Hematopoietic multipotent progenitor cell (in vitro differentiated cells): ENCODE results near the gene TBX2. TPM values are rescaled to one million over a fixed set of nuclear protein-coding genes. Genes with fewer than 3 reads are reported as not detected.

Experiments
- DNase-seq, 3 donors: peaks; one replicate each; pipeline ENCODE4 v3.0.0-alpha.2; 2011 to 2015; ENCODE audit warnings: low read depth in 2 of 3, low spot score in 2 of 3
- total RNA-seq: library from RNA; depleted of rRNA; stranded (reverse); fragments of >200 nt; gene quantifications from one replicate; pipeline ENCODE4 v1.2.3, GENCODE V29; 2012

The TBX2 gene
- total RNA-seq, 1 donor, result under 0.01 TPM

GRCh38 chr17:61450641-61451537 is 51.2 kb downstream of the TBX2 start:
- DNase-seq, result peak in 1 of 3 donors; percentile 25

DNA sequence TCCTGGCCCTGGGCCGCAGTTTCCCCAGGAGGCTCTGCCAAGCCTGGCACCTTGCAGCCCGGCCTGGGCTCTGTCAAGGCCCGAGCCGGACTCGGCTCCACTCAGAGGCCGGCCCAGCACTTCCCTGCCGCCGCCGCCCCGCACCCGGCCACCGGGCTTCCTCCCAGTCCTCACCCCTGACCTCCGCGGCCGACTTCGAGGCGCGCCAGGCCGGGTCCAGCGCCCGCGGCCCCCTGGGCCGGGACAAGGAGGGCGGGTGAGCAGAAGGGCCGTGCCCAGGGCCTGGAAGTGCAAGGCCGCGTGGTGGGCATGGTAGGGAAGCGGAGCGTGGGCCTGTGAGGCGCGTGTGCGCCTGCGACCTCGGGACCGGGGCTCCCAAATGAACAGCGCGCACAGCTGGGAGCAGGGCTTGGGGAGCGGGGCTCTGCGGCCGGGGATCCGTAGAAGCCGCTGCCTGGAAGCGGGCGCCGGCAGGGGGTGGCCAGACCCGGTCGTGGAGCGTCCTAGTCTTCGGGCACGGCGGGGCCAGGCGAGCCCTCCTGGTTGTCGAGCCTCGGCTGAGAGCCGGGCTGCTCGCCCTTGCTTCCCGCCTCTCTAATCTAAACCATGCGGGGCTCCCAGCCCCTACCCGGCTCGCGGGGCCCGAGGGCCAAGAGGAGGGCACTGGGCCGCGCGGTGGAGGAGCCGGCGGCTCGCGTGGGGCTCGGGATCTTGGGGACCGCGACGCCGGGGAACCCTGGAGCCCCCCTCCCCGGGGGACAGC is 52.1 kb downstream of the TBX2 start:
- DNase-seq, result peak in 1 of 3 donors; percentile 29

DNA sequence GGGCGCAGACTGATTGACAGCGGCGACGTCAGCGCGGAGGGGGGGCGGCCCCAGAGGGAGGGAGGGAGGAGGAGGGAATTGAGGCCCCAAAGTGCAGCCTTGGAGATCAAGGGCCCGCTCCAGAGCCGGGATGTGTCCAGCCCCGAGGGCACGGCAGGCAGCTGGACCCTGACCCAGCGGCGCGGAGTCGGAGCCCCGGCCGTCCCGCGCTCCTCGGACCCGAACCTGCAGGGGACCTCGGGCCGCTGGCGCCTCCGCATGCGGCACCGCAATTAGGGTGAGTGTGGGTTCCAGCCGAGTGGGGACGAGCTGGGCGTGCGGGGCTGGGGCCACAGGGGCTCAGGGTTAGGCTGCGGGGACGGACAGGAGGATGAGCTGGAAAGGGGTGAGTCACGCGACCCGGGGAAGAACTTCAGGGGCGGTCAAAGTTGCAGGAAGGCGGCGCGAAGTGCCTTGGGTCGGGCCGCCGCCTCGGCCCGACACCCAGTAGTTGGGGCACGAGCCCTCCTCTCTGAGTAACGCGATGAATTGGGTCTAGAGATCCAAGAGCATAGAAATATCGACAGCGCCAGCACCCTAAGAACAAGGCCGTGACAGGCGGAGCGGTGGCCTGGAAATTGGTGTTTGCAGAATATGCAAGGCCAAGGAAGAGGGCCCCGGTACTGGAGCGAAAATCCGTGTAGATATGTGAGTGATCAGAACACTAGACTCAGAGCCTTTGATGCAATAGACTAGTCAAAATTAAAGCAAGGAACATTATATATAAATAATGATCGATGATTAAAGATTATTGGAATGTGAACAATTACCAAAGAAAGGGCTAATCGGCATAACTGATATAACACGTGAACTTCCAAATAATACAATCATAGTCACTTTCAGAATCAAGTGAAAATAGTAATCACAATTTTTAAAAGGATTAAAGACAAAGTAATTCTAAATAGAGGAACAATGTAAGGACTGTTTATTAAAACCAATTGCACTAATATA is 53.0 kb downstream of the TBX2 start, which contains the start of gene TBX4:
Gene TBX4 (plus strand): TSS at position 122 of the 990 bp plus-strand sequence. CDS start 4,069 bp downstream, outside the sequence.
- DNase-seq, result peak in 1 of 3 donors; percentile 29

DNA sequence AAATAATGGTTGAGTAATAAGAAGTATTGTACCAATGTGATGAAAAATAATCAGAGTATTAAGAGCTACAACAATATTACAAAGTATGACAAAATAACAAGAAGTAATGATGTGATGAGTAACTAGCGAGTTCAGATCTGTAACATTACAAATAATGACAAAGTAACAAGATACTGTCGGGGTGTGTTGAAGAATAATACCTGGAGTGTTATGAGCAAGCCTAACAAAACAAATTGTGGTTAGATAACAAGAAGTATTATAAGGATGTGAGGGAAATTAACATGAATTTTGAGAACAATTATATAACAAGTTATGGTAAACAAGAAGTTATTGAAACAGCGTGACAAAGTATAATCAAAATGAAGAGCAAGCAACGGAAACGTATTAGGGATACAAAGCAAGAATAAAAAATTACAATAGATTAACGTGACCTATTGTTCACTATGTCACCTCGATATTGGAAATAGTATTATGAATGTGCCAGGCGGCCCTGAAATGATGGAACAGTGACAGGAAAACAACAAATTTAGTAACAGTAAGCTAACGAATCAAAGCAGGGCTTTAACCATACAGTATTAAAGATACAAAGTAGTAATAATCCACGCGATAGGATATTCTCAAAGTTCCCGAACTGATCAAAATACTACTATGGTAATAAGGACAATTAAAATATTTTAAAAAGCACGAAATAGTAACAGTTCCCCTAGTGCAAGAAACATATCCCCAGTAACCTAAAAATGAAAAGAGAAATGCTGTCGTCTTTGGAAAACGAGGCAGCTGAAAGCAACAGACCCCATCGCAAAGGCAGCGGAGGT is 54.1 kb downstream of the TBX2 start:
- DNase-seq, result peak in 1 of 3 donors; percentile 52

GRCh38 chr17:61454381-61455323 is 55.0 kb downstream of the TBX2 start:
- DNase-seq, result peak in 1 of 3 donors; percentile 28

DNA sequence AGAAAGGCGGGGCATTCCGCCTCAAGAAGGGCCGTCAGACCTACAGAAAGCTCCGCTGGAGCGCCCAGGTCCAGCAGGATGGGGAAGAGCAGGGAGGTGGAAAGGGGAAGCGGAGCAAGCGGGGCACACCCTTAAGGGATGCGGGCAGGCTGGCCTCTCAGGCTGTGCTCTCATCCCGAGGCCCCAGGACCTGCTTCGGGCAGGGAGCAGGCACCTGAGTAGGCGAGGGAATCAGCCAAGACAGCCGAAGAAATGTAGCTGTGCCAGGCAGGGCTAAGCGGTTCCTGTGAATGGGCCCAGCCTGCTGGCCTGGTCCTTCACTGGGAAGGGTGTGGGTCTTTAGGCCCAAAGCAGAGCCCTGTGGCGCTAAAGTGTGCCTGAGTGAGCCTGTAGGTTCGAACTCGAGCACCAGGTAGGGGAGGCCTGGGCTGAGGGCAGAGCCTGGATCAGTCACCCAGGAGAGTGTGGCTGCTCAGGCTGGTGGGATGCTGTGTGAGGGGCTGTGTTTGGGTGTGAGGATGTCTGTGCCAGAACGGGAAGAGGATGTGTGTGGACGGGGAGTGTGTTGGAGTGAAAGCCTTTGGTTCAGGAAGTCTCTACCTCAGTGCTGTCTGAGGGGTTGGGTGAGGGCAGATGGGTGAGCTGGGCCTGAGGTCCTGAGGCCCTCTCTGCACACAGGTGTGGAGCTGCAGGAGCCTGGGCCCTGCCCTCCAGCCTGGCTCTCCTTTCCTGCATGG is 55.8 kb downstream of the TBX2 start:
- no peak for DNase-seq

DNA sequence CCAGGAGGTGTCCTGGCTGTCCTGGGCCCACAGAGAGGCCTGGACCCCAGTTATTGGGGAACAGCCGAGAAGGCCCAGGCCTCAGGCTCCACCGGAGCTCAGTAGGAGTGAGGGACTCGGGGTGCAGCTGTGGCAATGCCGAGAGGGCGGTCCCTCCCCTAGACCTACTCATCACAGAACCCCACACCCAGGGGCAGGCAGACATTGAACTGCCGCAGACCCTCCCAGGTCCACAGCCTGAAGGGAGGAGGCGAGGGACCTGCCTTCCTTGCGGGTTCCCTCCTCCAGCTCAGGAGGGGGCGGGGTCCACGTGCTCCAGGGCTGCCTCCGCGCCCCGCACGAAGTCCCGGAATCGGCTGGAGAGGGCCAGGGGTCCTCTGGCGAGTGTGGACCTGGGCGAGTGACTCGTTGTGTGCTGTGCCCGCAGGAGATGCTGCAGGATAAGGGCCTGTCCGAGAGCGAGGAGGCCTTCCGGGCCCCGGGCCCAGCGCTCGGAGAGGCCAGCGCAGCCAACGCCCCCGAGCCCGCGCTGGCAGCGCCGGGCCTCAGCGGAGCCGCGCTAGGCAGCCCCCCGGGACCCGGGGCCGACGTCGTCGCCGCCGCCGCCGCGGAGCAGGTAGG is 56.5 kb downstream of the TBX2 start:
- no peak for DNase-seq

DNA sequence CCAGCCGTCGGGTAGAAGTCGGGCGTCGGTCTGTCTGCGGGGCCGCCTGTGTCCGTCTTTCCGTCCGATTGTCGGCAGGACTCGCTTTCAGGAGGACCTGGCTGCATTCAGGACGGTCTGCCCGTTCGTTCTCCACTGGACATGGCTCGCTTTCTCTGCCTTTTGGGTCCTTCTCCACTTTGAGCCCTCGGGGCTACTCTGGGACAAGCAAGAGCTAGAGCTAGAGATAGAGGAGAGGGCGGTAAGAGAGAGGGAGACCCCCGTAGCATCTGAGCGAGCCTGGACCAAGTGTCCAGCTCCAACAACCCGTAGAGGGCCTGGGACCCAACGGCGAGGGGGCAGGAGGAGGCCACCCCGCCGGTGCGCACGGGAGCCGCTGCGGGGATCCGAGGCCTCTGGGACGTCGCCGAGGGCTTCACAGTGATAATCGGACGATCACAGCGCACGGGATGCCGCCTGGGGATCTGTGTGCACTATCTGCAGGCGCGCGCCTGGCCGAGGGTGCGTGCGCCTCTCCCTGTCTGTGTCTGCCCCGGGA is 57.1 kb downstream of the TBX2 start:
- no peak for DNase-seq

- peak in 1 of 3 donors; percentile 19 for DNase-seq
Observed at GRCh38 chr17:61457226-61457983, 57.8 kb downstream of the TBX2 start.

DNA sequence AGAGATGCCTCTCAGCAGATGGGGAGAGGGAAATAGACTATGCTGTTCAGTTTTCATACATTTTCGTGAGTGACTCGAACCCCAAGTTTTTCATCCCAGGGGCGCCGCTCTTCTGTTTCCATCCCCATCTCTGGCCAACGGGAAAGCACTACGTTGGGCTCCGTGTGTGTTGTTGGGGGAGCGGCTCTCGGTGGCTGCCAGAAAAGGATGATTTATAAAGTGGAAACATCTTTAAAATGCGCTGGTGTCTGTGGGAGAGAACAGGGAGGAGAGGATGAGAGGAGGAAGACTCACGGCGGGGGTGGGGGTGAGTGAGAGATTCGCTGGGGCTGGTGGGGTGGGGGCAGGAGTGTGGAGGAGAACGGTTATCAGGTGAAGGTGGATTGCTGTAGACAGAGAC is 58.4 kb downstream of the TBX2 start:
- DNase-seq, result no peak

GRCh38 chr17:61458421-61459141 is 58.9 kb downstream of the TBX2 start:
- DNase-seq, result peak in 1 of 3 donors; percentile 29
